ENCODE results near the gene AMPD3.

- TF ChIP-seq CTCF (IDR thresholded peaks at IDR 0.05) (no peak), POLR2A (IDR thresholded peaks at IDR 0.05) (no peak)
Measured at GRCh38 chr11:10480760-10481159, 25.7 kb downstream of the AMPD3 start.
